HG03025 (cell line): ENCODE results near the gene TNFAIP6.
"Not testable (repeated sequence)": the region's sequence is repeated elsewhere in the genome, so short reads cannot be mapped to it uniquely, and the experiment has no call there.

Source experiments
- ATAC-seq: cut with Tn5 transposase; IDR thresholded peaks from one replicate; pipeline ENCODE4 v1.9.1; 2021; ENCODE audit warnings: mild to moderate bottlenecking, moderate library complexity; ENCODE audit not compliant: unreplicated experiment, low FRiP score

The TNFAIP6 gene

GRCh38 chr2:151410485-151410834, 53.1 kb downstream of the TNFAIP6 start:
- ATAC-seq: peak; percentile 37

GRCh38 chr2:151417650-151418049, 60.3 kb downstream of the TNFAIP6 start:
- ATAC-seq: no peak

- not testable (repeated sequence) for ATAC-seq
Measured at GRCh38 chr2:151421681-151422080, 64.3 kb downstream of the TNFAIP6 start.

- peak; percentile 65 for ATAC-seq
Measured at GRCh38 chr2:151422917-151423439, 65.6 kb downstream of the TNFAIP6 start.

GRCh38 chr2:151423760-151424159, 66.4 kb downstream of the TNFAIP6 start:
- no peak for ATAC-seq
